Gastroesophageal sphincter (tissue), 3 donors: ENCODE results near the gene CCDC60.

Experiments
- POLR2A ChIP-seq, 2 donors: fragments of 450-650 bp; IDR thresholded peaks; one replicate each; pipeline ENCODE4 v1.6.1; 2017; ENCODE audit warnings: antibody characterized with exemption in 2 of 2, mild to moderate bottlenecking in 2 of 2, moderate library complexity in 1 of 2
- TF ChIP-seq, protein P1 (sequence below), 4 experiments: fragments of 200-600 bp in 2 of 4; fragments of 450-650 bp in 2 of 4; sonication (generic) in 1 of 4; IDR thresholded peaks; one replicate each; pipeline ENCODE4 v1.5.1; 2017 to 2019; ENCODE audit warnings: antibody characterized with exemption in 4 of 4, mild to moderate bottlenecking in 2 of 4, moderate library complexity in 2 of 4

DNA sequence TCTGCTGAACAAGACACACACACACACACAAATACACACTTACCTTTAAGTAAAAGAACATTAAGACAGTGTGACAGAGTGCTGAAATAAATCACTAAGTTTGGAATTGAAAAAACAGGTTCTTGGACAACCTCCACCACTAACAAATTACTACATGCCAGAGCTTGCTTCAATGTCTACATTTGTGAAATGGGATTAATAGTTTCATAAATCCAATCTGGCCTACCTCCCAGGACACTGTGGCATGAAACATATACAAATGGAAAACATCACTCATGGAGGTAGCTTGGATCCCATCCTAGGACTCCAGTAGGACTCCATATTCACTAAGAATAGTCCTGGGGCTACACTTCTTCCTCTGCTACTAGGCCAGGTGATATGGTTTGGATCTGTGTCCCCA lies 8.2 kb upstream of the CCDC60 start:
- TF ChIP-seq, protein P1, sequence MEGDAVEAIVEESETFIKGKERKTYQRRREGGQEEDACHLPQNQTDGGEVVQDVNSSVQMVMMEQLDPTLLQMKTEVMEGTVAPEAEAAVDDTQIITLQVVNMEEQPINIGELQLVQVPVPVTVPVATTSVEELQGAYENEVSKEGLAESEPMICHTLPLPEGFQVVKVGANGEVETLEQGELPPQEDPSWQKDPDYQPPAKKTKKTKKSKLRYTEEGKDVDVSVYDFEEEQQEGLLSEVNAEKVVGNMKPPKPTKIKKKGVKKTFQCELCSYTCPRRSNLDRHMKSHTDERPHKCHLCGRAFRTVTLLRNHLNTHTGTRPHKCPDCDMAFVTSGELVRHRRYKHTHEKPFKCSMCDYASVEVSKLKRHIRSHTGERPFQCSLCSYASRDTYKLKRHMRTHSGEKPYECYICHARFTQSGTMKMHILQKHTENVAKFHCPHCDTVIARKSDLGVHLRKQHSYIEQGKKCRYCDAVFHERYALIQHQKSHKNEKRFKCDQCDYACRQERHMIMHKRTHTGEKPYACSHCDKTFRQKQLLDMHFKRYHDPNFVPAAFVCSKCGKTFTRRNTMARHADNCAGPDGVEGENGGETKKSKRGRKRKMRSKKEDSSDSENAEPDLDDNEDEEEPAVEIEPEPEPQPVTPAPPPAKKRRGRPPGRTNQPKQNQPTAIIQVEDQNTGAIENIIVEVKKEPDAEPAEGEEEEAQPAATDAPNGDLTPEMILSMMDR (IDR thresholded peaks at IDR 0.05): no peak
- no peak for TF ChIP-seq POLR2A (IDR thresholded peaks at IDR 0.05)
